ENCODE data around the gene SERPINA12.

DNA sequence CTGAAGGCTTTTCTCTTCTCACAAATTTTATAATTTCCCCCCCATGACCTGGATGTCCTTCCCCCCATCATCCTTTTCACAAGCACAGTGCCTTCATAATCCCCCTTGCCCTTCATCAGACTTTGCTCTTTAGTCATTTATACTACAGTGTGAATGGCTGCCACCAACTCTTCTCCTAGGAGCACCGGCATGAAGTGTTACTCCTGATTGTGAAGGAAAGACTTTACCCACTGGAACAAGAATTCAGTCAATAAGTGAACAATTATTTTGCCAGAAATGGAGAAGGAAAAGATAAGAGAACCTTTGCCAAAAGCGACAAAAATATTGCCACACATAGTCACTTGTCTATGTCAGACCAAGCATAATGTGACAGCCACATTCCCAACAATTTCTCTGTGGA lies 38.2 kb downstream of the SERPINA12 start:
- TF ChIP-seq, protein P1, sequence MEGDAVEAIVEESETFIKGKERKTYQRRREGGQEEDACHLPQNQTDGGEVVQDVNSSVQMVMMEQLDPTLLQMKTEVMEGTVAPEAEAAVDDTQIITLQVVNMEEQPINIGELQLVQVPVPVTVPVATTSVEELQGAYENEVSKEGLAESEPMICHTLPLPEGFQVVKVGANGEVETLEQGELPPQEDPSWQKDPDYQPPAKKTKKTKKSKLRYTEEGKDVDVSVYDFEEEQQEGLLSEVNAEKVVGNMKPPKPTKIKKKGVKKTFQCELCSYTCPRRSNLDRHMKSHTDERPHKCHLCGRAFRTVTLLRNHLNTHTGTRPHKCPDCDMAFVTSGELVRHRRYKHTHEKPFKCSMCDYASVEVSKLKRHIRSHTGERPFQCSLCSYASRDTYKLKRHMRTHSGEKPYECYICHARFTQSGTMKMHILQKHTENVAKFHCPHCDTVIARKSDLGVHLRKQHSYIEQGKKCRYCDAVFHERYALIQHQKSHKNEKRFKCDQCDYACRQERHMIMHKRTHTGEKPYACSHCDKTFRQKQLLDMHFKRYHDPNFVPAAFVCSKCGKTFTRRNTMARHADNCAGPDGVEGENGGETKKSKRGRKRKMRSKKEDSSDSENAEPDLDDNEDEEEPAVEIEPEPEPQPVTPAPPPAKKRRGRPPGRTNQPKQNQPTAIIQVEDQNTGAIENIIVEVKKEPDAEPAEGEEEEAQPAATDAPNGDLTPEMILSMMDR (IDR thresholded peaks at IDR 0.05) = no peak
- no peak for TF ChIP-seq POLR2A (IDR thresholded peaks at IDR 0.05)
